A549 treated with ZK216348 at 1 μM for 4 hours (cell line): ENCODE data around the gene LPA. TPM values are rescaled to one million over a fixed set of nuclear protein-coding genes. Genes with fewer than 3 reads are reported as not detected.

Experiments
- total RNA-seq: library from RNA; stranded (reverse); fragments of 200-300 nt; extraction: Qiagen RNA extraction; gene quantifications from 5 replicates; pipeline ENCODE4 v1.2.3, GENCODE V29; 2022; ENCODE audit warnings: low read depth

The LPA gene, protein sequence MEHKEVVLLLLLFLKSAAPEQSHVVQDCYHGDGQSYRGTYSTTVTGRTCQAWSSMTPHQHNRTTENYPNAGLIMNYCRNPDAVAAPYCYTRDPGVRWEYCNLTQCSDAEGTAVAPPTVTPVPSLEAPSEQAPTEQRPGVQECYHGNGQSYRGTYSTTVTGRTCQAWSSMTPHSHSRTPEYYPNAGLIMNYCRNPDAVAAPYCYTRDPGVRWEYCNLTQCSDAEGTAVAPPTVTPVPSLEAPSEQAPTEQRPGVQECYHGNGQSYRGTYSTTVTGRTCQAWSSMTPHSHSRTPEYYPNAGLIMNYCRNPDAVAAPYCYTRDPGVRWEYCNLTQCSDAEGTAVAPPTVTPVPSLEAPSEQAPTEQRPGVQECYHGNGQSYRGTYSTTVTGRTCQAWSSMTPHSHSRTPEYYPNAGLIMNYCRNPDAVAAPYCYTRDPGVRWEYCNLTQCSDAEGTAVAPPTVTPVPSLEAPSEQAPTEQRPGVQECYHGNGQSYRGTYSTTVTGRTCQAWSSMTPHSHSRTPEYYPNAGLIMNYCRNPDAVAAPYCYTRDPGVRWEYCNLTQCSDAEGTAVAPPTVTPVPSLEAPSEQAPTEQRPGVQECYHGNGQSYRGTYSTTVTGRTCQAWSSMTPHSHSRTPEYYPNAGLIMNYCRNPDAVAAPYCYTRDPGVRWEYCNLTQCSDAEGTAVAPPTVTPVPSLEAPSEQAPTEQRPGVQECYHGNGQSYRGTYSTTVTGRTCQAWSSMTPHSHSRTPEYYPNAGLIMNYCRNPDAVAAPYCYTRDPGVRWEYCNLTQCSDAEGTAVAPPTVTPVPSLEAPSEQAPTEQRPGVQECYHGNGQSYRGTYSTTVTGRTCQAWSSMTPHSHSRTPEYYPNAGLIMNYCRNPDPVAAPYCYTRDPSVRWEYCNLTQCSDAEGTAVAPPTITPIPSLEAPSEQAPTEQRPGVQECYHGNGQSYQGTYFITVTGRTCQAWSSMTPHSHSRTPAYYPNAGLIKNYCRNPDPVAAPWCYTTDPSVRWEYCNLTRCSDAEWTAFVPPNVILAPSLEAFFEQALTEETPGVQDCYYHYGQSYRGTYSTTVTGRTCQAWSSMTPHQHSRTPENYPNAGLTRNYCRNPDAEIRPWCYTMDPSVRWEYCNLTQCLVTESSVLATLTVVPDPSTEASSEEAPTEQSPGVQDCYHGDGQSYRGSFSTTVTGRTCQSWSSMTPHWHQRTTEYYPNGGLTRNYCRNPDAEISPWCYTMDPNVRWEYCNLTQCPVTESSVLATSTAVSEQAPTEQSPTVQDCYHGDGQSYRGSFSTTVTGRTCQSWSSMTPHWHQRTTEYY (N-terminal part only)
- 0.05 TPM in 1 of 5 replicates, not detected in the others for total RNA-seq

DNA sequence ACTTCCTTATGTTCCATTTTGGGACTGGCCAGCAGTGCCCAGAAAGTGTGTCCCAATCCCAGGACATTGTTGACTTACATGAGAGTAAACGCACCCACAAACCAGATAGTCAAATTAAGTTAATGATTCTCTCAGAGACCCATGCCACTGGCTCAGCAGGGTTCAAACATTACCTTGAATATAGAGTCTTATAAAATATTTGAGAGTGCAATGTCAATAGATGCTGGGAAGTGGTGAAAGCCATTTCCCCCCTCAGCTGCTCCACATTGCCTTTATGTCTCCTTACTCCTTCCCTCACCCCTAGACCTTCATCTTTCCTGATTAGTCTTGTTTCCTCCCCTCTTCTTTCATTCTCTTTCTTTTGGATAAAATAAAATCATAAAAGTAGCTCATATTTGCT is at the start of gene LPA:
Gene LPA, minus strand, starts transcription at position 78 of the 400 bp plus-strand sequence. Its CDS starts 61 bp downstream, at position 17.

DNA sequence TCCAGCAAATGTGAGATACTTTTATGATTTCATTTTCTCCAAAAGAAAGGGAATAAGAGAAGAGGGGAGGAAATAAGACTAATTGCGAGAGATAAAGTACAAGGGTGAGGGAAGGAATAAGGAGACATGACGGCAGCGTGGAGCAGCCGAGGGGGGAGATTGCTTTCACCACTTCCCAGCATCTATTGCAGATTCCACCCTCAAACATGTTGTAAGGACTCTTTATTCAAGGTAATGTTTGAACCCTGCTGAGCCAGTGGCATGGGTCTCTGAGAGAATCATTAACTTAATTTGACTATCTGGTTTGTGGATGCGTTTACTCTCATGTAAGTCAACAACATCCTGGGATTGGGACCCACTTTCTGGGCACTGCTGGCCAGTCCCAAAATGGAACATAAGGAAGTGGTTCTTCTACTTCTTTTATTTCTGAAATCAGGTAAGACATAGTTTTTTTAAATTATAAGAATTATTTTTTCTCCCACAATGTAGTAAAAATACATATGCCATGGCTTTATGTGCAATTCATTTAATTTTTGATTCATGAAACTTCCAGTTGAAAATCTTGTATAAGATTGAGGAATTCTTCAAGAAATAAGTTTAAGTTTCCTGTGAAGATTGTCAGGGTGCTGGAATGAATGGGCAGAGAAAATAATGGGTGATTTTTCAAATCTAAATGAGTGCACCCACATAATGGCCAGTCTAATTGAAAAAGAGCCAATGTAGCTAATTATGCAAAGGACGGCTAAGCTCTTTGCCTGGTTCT is 38.0 kb upstream of the LPA start, which contains the start of gene PLG:
Gene PLG, plus strand, starts transcription at position 327 of the 763 bp plus-strand sequence. Its CDS starts 61 bp downstream, at position 388.

Other genes starting within 250 kb of the LPA start
- not detected in 5 replicates for gene PLG, start 38.0 kb upstream of the LPA start, total RNA-seq